ENCODE results near the gene DHX34. TPM values are rescaled to one million over a fixed set of nuclear protein-coding genes. Genes with fewer than 3 reads are reported as not detected.

The DHX34 gene
- total RNA-seq, 4 donors from 2014 or later, result 10.7 to 20.8 (median 17.7) TPM

GRCh38 chr19:47419030-47419783, 70.1 kb downstream of the DHX34 start, which contains the start of gene MEIS3:
Gene MEIS3 (minus strand): TSS chr19:47419527. CDS start chr19:47419081, 446 bp downstream.
- 0 to 2% methylated on average over 5 to 14 of the region's 70 CpGs for WGBS, 2 donors
- intact Hi-C loops (cut with DNase I), result no loop called here
- Histone ChIP-seq H3K9me3 (no peaks in the 10 kb centered on the region), H3K4me3 (peak within 1 kb of the TSS; percentile 10 to 69 (median 47)), H3K4me1 (peaks cover 7 to 44% (median 12%) of the 10 kb centered on the region in 3 donors), H3K27ac (peak within 1 kb of the TSS in 3 of 4 donors; percentile 19 to 68 (median 49)), H3K27me3 (peaks cover 0 to 100% (median 28%) of the 10 kb centered on the region in 4 donors), H3K36me3 (no peaks in the 10 kb centered on the region)
- DNase-seq, result no peak
- TF ChIP-seq CTCF (IDR thresholded peaks at IDR 0.05), result no peak
- no peak for TF ChIP-seq POLR2A (IDR thresholded peaks at IDR 0.05)

GRCh38 chr19:47419789-47420188, 70.7 kb downstream of the DHX34 start:
- H3K27me3 ChIP-seq, result peaks cover 0 to 100% (median 28%) of the 10 kb centered on the region in 4 donors
- H3K36me3 ChIP-seq, result no peaks in the 10 kb centered on the region
- TF ChIP-seq POLR2A (IDR thresholded peaks at IDR 0.05) (no peak), CTCF (IDR thresholded peaks at IDR 0.05) (no peak)
- H3K4me3 ChIP-seq, result no peak overlapping the region
- intact Hi-C loops (cut with DNase I), result loop anchor here (10.0 kb wide), 1 partner anchor 115 kb away; the partner anchor contains the start of gene C5AR1
- 0 to 18% methylated on average over 2 to 9 of the region's 19 CpGs for WGBS, 2 donors
- H3K9me3 ChIP-seq, result no peaks in the 10 kb centered on the region
- H3K4me1 ChIP-seq, result peaks cover 7 to 44% (median 12%) of the 10 kb centered on the region in 3 donors
- no peak overlapping the region for H3K27ac ChIP-seq
- no peak for DNase-seq

GRCh38 chr19:47421244-47421786, 72.2 kb downstream of the DHX34 start:
- intact Hi-C loops (cut with DNase I), result loop anchor here (10.0 kb wide), 1 partner anchor 117 kb away; the partner anchor contains the start of gene C5AR1
- peaks cover 0 to 100% (median 28%) of the 10 kb centered on the region in 4 donors for H3K27me3 ChIP-seq
- WGBS, 2 donors, result 12 to 13% methylated on average over 9 to 12 of the region's 16 CpGs
- no peak for TF ChIP-seq POLR2A (IDR thresholded peaks at IDR 0.05)
- no peak for TF ChIP-seq CTCF (IDR thresholded peaks at IDR 0.05)
- H3K36me3 ChIP-seq, result no peaks in the 10 kb centered on the region
- no peak overlapping the region for H3K27ac ChIP-seq
- no peak for DNase-seq
- no peak overlapping the region for H3K4me3 ChIP-seq
- peaks cover 7 to 44% (median 12%) of the 10 kb centered on the region in 3 donors for H3K4me1 ChIP-seq
- no peaks in the 10 kb centered on the region for H3K9me3 ChIP-seq

- Histone ChIP-seq H3K9me3 (no peaks in the 10 kb centered on the region), H3K27me3 (peaks cover 0 to 99% (median 26%) of the 10 kb centered on the region in 4 donors), H3K27ac (no peak overlapping the region), H3K4me3 (no peak overlapping the region), H3K36me3 (no peaks in the 10 kb centered on the region), H3K4me1 (peaks cover 7 to 44% (median 12%) of the 10 kb centered on the region in 3 donors)
- TF ChIP-seq CTCF (IDR thresholded peaks at IDR 0.05) (no peak), POLR2A (IDR thresholded peaks at IDR 0.05) (no peak)
- DNase-seq, result no peak
- intact Hi-C loops (cut with DNase I), result loop anchor here (10.0 kb wide), 1 partner anchor 117 kb away; the partner anchor contains the start of gene C5AR1
- WGBS, 2 donors, result 3 to 6% methylated on average over 23 to 24 of the region's 31 CpGs
Observed at GRCh38 chr19:47421844-47422395, 72.8 kb downstream of the DHX34 start.

Measured in esophagus squamous epithelium (tissue), 5 donors.